ENCODE results near the gene GPI. TPM values are rescaled to one million over a fixed set of nuclear protein-coding genes. Genes with fewer than 3 reads are reported as not detected.

The GPI gene
- total and polyA plus RNA-seq, 2 of the 13 experiments (the other 11 are each of a cell fraction or from before 2014, with no cell fraction given): 147 to 167 TPM

- TF ChIP-seq ZNF547 (CRISPR knock-in tag; IDR thresholded peaks at IDR 0.05) (no peak; the same call in 1 of the 2 replicates), ZGPAT (CRISPR knock-in tag; IDR thresholded peaks at IDR 0.05) (peak; percentile 34; the same call in 1 of the 2 replicates), ZEB1 (IDR thresholded peaks at IDR 0.05; ENCODE audit: insufficient replicate concordance, low read depth) (no peak), GFI1 (CRISPR knock-in tag; IDR thresholded peaks at IDR 0.05; ENCODE audit: borderline replicate concordance) (no peak), ATF3 (CRISPR knock-in tag; IDR thresholded peaks at IDR 0.05) (0 out of 2 replicates have a peak, but pooled peaks have one; percentile 15), MEF2D (CRISPR knock-in tag; IDR thresholded peaks at IDR 0.05) (no peak), RARA (CRISPR knock-in tag; IDR thresholded peaks at IDR 0.05) (peak; percentile 68; the same call in 1 of the 2 replicates), DNMT1 (CRISPR knock-in tag; IDR thresholded peaks at IDR 0.05) (no peak), ZNF34 (CRISPR knock-in tag; IDR thresholded peaks at IDR 0.05; ENCODE audit: borderline replicate concordance) (0 out of 2 replicates have a peak, but pooled peaks have one; percentile 7), SOX13 (IDR thresholded peaks at IDR 0.05) (no peak), SOX13 (CRISPR knock-in tag; conservative IDR thresholded peaks at IDR 0.05 in 1 of 2, IDR thresholded peaks at IDR 0.05 in 1 of 2) (no peak), ZNF558 (CRISPR knock-in tag; IDR thresholded peaks at IDR 0.05; ENCODE audit: borderline replicate concordance) (peak; percentile 83; the same call in 1 of the 2 replicates), RXRA (CRISPR knock-in tag; IDR thresholded peaks at IDR 0.05) (peak; percentile 60; the same call in 1 of the 2 replicates), ESRRA (CRISPR knock-in tag; IDR thresholded peaks at IDR 0.05; ENCODE audit: low read depth) (peak; percentile 1; the same call in 1 of the 2 replicates), ZBED4 (CRISPR knock-in tag; IDR thresholded peaks at IDR 0.05; ENCODE audit: borderline replicate concordance) (peak; percentile 6; the same call in 1 of the 2 replicates), ZNF770 (CRISPR knock-in tag; IDR thresholded peaks at IDR 0.05) (0 out of 2 replicates have a peak, but pooled peaks have one; percentile 9), RBFOX2 (IDR thresholded peaks at IDR 0.05; ENCODE audit: low read depth, low read length) (peak; percentile 86), THRA (CRISPR knock-in tag; IDR thresholded peaks at IDR 0.05; ENCODE audit: borderline replicate concordance) (0 out of 2 replicates have a peak, but pooled peaks have one; percentile 10), NONO (IDR thresholded peaks at IDR 0.05) (no peak), NONO (CRISPR knock-in tag; conservative IDR thresholded peaks at IDR 0.05) (0 out of 2 replicates have a peak, but pooled peaks have one; percentile 30)
These were observed at the start of gene GPI (continued) for GRCh38 chr19:34364830-34365462.
